ENCODE data around the gene DLG2.

DLG2 gene

GRCh38 chr11:83613767-83614121 is 2013.4 kb downstream of the DLG2 start:
- H3K27ac ChIP-seq (replicated peaks): no peak overlapping the region
- no peaks in the 10 kb centered on the region for H3K27me3 ChIP-seq (ENCODE audit: insufficient read depth, poor library complexity, severe bottlenecking)
- H3K4me3 ChIP-seq (replicated peaks; ENCODE audit: insufficient read depth, low read length): no peak overlapping the region
- no peak for TF ChIP-seq GABPA (IDR thresholded peaks at IDR 0.05; ENCODE audit: low read depth)
- no peak for TF ChIP-seq CTCF (IDR thresholded peaks at IDR 0.05; ENCODE audit: insufficient read depth, low read length)
- TF ChIP-seq REST (IDR thresholded peaks at IDR 0.05; ENCODE audit: insufficient replicate concordance, low read depth): no peak
- TF ChIP-seq SPI1 (IDR thresholded peaks at IDR 0.05; ENCODE audit: borderline replicate concordance, low read depth): no peak
- no peak for TF ChIP-seq POLR2AphosphoS5 (IDR thresholded peaks at IDR 0.05; ENCODE audit: low read depth)
- DNase-seq (ENCODE audit: low read depth in 1 of 2, low spot score in 1 of 2): no peak

- Histone ChIP-seq H3K27me3 (ENCODE audit: insufficient read depth, poor library complexity, severe bottlenecking) (no peaks in the 10 kb centered on the region), H3K4me3 (replicated peaks; ENCODE audit: insufficient read depth, low read length) (no peak overlapping the region), H3K27ac (replicated peaks) (no peak overlapping the region)
- DNase-seq (ENCODE audit: low read depth in 1 of 2, low spot score in 1 of 2): no peak
- no peak for TF ChIP-seq CTCF (IDR thresholded peaks at IDR 0.05; ENCODE audit: insufficient read depth, low read length)
- TF ChIP-seq REST (IDR thresholded peaks at IDR 0.05; ENCODE audit: insufficient replicate concordance, low read depth): no peak
- TF ChIP-seq POLR2AphosphoS5 (IDR thresholded peaks at IDR 0.05; ENCODE audit: low read depth): no peak
- no peak for TF ChIP-seq SPI1 (IDR thresholded peaks at IDR 0.05; ENCODE audit: borderline replicate concordance, low read depth)
- TF ChIP-seq GABPA (IDR thresholded peaks at IDR 0.05; ENCODE audit: low read depth): no peak
Measured at GRCh38 chr11:83612891-83613766, 2014.0 kb downstream of the DLG2 start.

GRCh38 chr11:83611600-83611999 is 2015.5 kb downstream of the DLG2 start:
- TF ChIP-seq GABPA (IDR thresholded peaks at IDR 0.05; ENCODE audit: low read depth): no peak
- no peak for TF ChIP-seq SPI1 (IDR thresholded peaks at IDR 0.05; ENCODE audit: borderline replicate concordance, low read depth)
- no peak for TF ChIP-seq CTCF (IDR thresholded peaks at IDR 0.05; ENCODE audit: insufficient read depth, low read length)
- TF ChIP-seq REST (IDR thresholded peaks at IDR 0.05; ENCODE audit: insufficient replicate concordance, low read depth): no peak
- TF ChIP-seq POLR2AphosphoS5 (IDR thresholded peaks at IDR 0.05; ENCODE audit: low read depth): no peak
- no peaks in the 10 kb centered on the region for H3K27me3 ChIP-seq (ENCODE audit: insufficient read depth, poor library complexity, severe bottlenecking)
- DNase-seq (ENCODE audit: low read depth in 1 of 2, low spot score in 1 of 2): no peak
- no peak overlapping the region for H3K27ac ChIP-seq (replicated peaks)
- no peak overlapping the region for H3K4me3 ChIP-seq (replicated peaks; ENCODE audit: insufficient read depth, low read length)
